ENCODE results near the gene ZNF385B.

The ZNF385B gene

DNA sequence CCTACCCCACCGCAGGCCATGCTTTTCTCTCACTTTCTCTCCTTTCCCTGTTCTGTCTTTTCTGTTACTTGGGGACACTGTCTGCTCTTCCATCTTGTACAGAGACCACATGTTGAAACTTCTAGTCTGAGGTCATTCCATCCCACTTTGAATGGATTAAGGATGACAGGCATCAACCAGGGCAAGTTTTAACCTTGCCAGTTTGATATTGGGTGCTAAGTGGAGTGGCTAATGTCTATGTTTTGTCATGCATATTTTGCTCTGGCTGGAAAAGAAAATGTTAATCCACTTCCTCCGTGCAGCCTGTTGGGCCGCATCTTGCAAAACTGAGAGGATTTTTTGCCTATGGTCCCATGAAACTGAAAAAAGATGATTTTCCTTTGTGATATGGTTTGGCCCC lies 391.3 kb downstream of the ZNF385B start:
- no peaks in the 10 kb centered on the region for H3K9me3 ChIP-seq (ENCODE audit: insufficient read depth, low read depth, low read length)

DNA sequence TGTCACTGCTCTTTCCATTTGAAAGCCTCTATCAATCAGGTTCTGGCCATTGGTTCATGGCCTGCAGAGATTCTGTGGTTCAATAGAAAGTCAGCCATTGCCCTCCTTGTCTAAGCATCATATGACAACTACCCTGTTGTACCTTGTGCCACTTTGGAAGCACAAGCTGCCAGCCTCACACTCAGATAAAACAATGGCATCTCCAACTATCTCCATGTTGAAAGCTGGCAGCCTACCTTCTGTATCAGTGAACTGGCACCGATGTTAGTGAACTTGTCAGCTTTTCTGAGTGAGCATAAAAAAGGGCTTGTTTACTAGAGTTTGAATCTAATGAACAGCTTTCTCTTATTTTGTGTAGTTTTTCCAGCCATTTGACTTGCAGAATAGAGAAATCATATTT lies 393.5 kb downstream of the ZNF385B start:
- WGBS (ENCODE audit: extremely low coverage, insufficient coverage, insufficient read length), result no CpG with 5 or more reads among the region's 1 CpG
- no peak overlapping the region for H4K12ac ChIP-seq (ENCODE audit: low read depth, low read length)
- no peak overlapping the region for H3K14ac ChIP-seq (ENCODE audit: low read length)

More for the DNA sequence above, 391.3 kb downstream of the ZNF385B start:
- Histone ChIP-seq H3K27ac (ENCODE audit: low read depth, low read length) (no peak overlapping the region), H4K91ac (ENCODE audit: low read depth, low read length) (no peak overlapping the region), H4K12ac (ENCODE audit: low read depth, low read length) (no peak overlapping the region), H3K4ac (ENCODE audit: low read depth, low read length) (no peak overlapping the region), H3K4me1 (ENCODE audit: control insufficient read depth in 1 of 2, insufficient read depth in 2 of 2, low read length in 2 of 2) (no peaks in the 10 kb centered on the region), H2BK5ac (ENCODE audit: low read depth, low read length, poor library complexity) (no peak overlapping the region), H2AFZ (ENCODE audit: insufficient read depth, low read length, poor library complexity) (no peak overlapping the region), H3K79me2 (ENCODE audit: control insufficient read depth, insufficient read depth, low read length, poor library complexity) (no peaks in the 10 kb centered on the region), H3K18ac (ENCODE audit: low read length) (no peak overlapping the region), H2BK120ac (ENCODE audit: insufficient read depth, low read length, poor library complexity) (no peak overlapping the region), H3K36me3 (ENCODE audit: control insufficient read depth in 1 of 2, insufficient read depth in 2 of 2, low read length in 2 of 2) (no peaks in the 10 kb centered on the region), H3K23ac (ENCODE audit: low read length) (no peak overlapping the region), H4K8ac (ENCODE audit: low read depth, low read length) (no peak overlapping the region), H3K14ac (ENCODE audit: low read length) (no peak overlapping the region), H3K4me3 (ENCODE audit: low read depth, low read length) (no peak overlapping the region), H2AK5ac (ENCODE audit: low read length) (no peak overlapping the region), H3K9ac (ENCODE audit: low read length) (no peak overlapping the region), H3K4me2 (ENCODE audit: low read length) (no peak overlapping the region), H3K27me3 (ENCODE audit: insufficient read depth, low read length) (no peaks in the 10 kb centered on the region), H3K79me1 (ENCODE audit: low read length) (no peaks in the 10 kb centered on the region), H2BK12ac (ENCODE audit: low read length) (no peak overlapping the region)
- WGBS (ENCODE audit: extremely low coverage, insufficient coverage, insufficient read length), result no CpG with 5 or more reads among the region's 3 CpGs
- no peak for DNase-seq

DNA sequence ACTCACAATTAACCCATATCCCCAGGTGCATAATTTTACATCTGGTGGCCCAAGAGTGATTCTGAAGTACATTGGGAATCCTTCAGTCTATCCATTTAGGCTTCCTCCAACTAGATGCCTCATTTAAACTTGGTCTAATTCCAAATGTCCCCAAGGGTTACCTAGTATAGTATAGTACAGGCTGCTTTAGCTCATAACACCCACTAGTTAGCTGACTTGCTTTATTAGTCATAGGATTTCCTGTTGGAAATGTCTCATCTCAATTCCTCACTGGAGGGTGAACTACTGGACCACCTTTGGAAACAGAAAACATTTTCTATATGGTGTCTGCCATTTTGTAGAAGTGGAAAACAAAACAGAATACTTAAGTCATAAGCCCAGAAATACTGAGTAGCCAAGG lies 394.3 kb downstream of the ZNF385B start:
- H3K4me1 ChIP-seq (ENCODE audit: control insufficient read depth in 1 of 2, insufficient read depth in 2 of 2, low read length in 2 of 2), result no peaks in the 10 kb centered on the region
- no peak overlapping the region for H2BK12ac ChIP-seq (ENCODE audit: low read length)
- DNase-seq, result no peak
- H4K12ac ChIP-seq (ENCODE audit: low read depth, low read length), result no peak overlapping the region
- H3K79me2 ChIP-seq (ENCODE audit: control insufficient read depth, insufficient read depth, low read length, poor library complexity), result no peaks in the 10 kb centered on the region
- no peak overlapping the region for H2BK5ac ChIP-seq (ENCODE audit: low read depth, low read length, poor library complexity)
- H3K4me3 ChIP-seq (ENCODE audit: low read depth, low read length), result no peak overlapping the region
- H4K91ac ChIP-seq (ENCODE audit: low read depth, low read length), result no peak overlapping the region
- no peak overlapping the region for H3K4me2 ChIP-seq (ENCODE audit: low read length)
- H3K23ac ChIP-seq (ENCODE audit: low read length), result no peak overlapping the region
- H2AK5ac ChIP-seq (ENCODE audit: low read length), result no peak overlapping the region
- no peak overlapping the region for H3K14ac ChIP-seq (ENCODE audit: low read length)
- H3K79me1 ChIP-seq (ENCODE audit: low read length), result no peaks in the 10 kb centered on the region
- no peak overlapping the region for H2BK120ac ChIP-seq (ENCODE audit: insufficient read depth, low read length, poor library complexity)
- no peak overlapping the region for H3K27ac ChIP-seq (ENCODE audit: low read depth, low read length)
- no peak overlapping the region for H3K4ac ChIP-seq (ENCODE audit: low read depth, low read length)
- H4K8ac ChIP-seq (ENCODE audit: low read depth, low read length), result no peak overlapping the region
- no peak overlapping the region for H3K9ac ChIP-seq (ENCODE audit: low read length)
- H3K9me3 ChIP-seq (ENCODE audit: insufficient read depth, low read depth, low read length), result no peaks in the 10 kb centered on the region
- H3K27me3 ChIP-seq (ENCODE audit: insufficient read depth, low read length), result no peaks in the 10 kb centered on the region
- H3K18ac ChIP-seq (ENCODE audit: low read length), result no peak overlapping the region
- H2AFZ ChIP-seq (ENCODE audit: insufficient read depth, low read length, poor library complexity), result no peak overlapping the region
- H3K36me3 ChIP-seq (ENCODE audit: control insufficient read depth in 1 of 2, insufficient read depth in 2 of 2, low read length in 2 of 2), result no peaks in the 10 kb centered on the region

More for the DNA sequence above, 393.5 kb downstream of the ZNF385B start:
- Histone ChIP-seq H2BK12ac (ENCODE audit: low read length) (no peak overlapping the region), H2BK120ac (ENCODE audit: insufficient read depth, low read length, poor library complexity) (no peak overlapping the region), H3K27me3 (ENCODE audit: insufficient read depth, low read length) (no peaks in the 10 kb centered on the region), H3K9ac (ENCODE audit: low read length) (no peak overlapping the region), H2AK5ac (ENCODE audit: low read length) (no peak overlapping the region), H3K79me2 (ENCODE audit: control insufficient read depth, insufficient read depth, low read length, poor library complexity) (no peaks in the 10 kb centered on the region), H3K27ac (ENCODE audit: low read depth, low read length) (no peak overlapping the region), H3K4me3 (ENCODE audit: low read depth, low read length) (no peak overlapping the region), H3K9me3 (ENCODE audit: insufficient read depth, low read depth, low read length) (no peaks in the 10 kb centered on the region), H2BK5ac (ENCODE audit: low read depth, low read length, poor library complexity) (no peak overlapping the region), H3K79me1 (ENCODE audit: low read length) (no peaks in the 10 kb centered on the region), H3K18ac (ENCODE audit: low read length) (no peak overlapping the region), H3K4ac (ENCODE audit: low read depth, low read length) (no peak overlapping the region), H3K4me2 (ENCODE audit: low read length) (no peak overlapping the region), H2AFZ (ENCODE audit: insufficient read depth, low read length, poor library complexity) (no peak overlapping the region), H4K8ac (ENCODE audit: low read depth, low read length) (no peak overlapping the region), H4K91ac (ENCODE audit: low read depth, low read length) (no peak overlapping the region), H3K23ac (ENCODE audit: low read length) (no peak overlapping the region), H3K36me3 (ENCODE audit: control insufficient read depth in 1 of 2, insufficient read depth in 2 of 2, low read length in 2 of 2) (no peaks in the 10 kb centered on the region), H3K4me1 (ENCODE audit: control insufficient read depth in 1 of 2, insufficient read depth in 2 of 2, low read length in 2 of 2) (no peaks in the 10 kb centered on the region)
- DNase-seq, result no peak

DNA sequence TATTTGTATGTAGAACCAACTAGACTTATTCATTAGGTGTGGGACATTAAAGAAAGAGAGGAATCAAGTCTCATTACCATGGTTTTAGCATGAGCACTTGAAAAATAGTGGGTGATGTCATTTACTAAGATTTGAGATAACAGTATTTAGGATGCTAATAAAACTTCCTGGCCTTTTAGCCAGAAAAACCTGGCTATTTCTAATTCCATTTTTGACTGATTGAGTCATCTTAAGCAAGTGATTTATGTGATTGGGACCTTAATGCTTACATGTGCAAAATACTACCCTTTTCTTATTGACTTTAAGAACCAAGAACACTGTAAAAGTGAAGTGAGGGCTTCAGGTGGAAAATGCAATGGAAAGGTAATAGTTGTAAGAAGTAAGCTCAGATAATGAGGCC lies 400.0 kb downstream of the ZNF385B start:
- Histone ChIP-seq H3K9me3 (ENCODE audit: insufficient read depth, low read depth, low read length) (no peaks in the 10 kb centered on the region), H3K4me1 (ENCODE audit: control insufficient read depth in 1 of 2, insufficient read depth in 2 of 2, low read length in 2 of 2) (no peaks in the 10 kb centered on the region), H3K4ac (ENCODE audit: low read depth, low read length) (no peak overlapping the region), H3K27ac (ENCODE audit: low read depth, low read length) (no peak overlapping the region), H2BK5ac (ENCODE audit: low read depth, low read length, poor library complexity) (no peak overlapping the region), H4K12ac (ENCODE audit: low read depth, low read length) (no peak overlapping the region), H3K27me3 (ENCODE audit: insufficient read depth, low read length) (no peaks in the 10 kb centered on the region), H2BK120ac (ENCODE audit: insufficient read depth, low read length, poor library complexity) (no peak overlapping the region), H4K8ac (ENCODE audit: low read depth, low read length) (no peak overlapping the region), H2AK5ac (ENCODE audit: low read length) (no peak overlapping the region), H4K91ac (ENCODE audit: low read depth, low read length) (no peak overlapping the region), H2BK12ac (ENCODE audit: low read length) (no peak overlapping the region), H3K23ac (ENCODE audit: low read length) (no peak overlapping the region), H3K4me3 (ENCODE audit: low read depth, low read length) (no peak overlapping the region), H3K14ac (ENCODE audit: low read length) (no peak overlapping the region), H3K79me1 (ENCODE audit: low read length) (no peaks in the 10 kb centered on the region), H3K9ac (ENCODE audit: low read length) (no peak overlapping the region), H3K18ac (ENCODE audit: low read length) (no peak overlapping the region), H3K79me2 (ENCODE audit: control insufficient read depth, insufficient read depth, low read length, poor library complexity) (no peaks in the 10 kb centered on the region), H3K4me2 (ENCODE audit: low read length) (no peak overlapping the region), H3K36me3 (ENCODE audit: control insufficient read depth in 1 of 2, insufficient read depth in 2 of 2, low read length in 2 of 2) (no peaks in the 10 kb centered on the region), H2AFZ (ENCODE audit: insufficient read depth, low read length, poor library complexity) (no peak overlapping the region)
- peak in 1 of 2 donors; percentile 31 for DNase-seq
